ENCODE measurements around the gene SLC38A10. TPM values are rescaled to one million over a fixed set of nuclear protein-coding genes. Genes with fewer than 3 reads are reported as not detected.

SLC38A10 gene
- total and polyA plus RNA-seq, 7 donors: 7.8 to 88.7 (median 37.9) TPM

- Histone ChIP-seq H3K27me3 (no peaks in the 10 kb centered on the region), H3K4me3 (no peak overlapping the region), H3K27ac (no peak overlapping the region), H3K4me1 (no peaks in the 10 kb centered on the region), H3K9me3 (no peaks in the 10 kb centered on the region), H3K36me3 (no peaks in the 10 kb centered on the region)
- intact Hi-C loops (cut with DNase I): no loop called here
- no peak for TF ChIP-seq POLR2A (IDR thresholded peaks at IDR 0.05)
- TF ChIP-seq, protein P1, sequence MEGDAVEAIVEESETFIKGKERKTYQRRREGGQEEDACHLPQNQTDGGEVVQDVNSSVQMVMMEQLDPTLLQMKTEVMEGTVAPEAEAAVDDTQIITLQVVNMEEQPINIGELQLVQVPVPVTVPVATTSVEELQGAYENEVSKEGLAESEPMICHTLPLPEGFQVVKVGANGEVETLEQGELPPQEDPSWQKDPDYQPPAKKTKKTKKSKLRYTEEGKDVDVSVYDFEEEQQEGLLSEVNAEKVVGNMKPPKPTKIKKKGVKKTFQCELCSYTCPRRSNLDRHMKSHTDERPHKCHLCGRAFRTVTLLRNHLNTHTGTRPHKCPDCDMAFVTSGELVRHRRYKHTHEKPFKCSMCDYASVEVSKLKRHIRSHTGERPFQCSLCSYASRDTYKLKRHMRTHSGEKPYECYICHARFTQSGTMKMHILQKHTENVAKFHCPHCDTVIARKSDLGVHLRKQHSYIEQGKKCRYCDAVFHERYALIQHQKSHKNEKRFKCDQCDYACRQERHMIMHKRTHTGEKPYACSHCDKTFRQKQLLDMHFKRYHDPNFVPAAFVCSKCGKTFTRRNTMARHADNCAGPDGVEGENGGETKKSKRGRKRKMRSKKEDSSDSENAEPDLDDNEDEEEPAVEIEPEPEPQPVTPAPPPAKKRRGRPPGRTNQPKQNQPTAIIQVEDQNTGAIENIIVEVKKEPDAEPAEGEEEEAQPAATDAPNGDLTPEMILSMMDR (IDR thresholded peaks at IDR 0.05): no peak
- no peak for TF ChIP-seq EP300 (IDR thresholded peaks at IDR 0.05)
- WGBS, 2 donors: 90 to 94% methylated on average over 8 of the region's 8 CpGs
- no peak for DNase-seq
Measured at GRCh38 chr17:81213978-81214377, 81.1 kb downstream of the SLC38A10 start.

- no peak overlapping the region for H3K27ac ChIP-seq
- peaks cover 0 to 5% (median 0%) of the 10 kb centered on the region in 4 donors for H3K36me3 ChIP-seq
- no peak overlapping the region for H3K4me3 ChIP-seq
- no peaks in the 10 kb centered on the region for H3K9me3 ChIP-seq
- TF ChIP-seq, protein P1 (IDR thresholded peaks at IDR 0.05): no peak
- intact Hi-C loops (cut with DNase I): no loop called here
- 88 to 96% methylated on average over 9 of the region's 9 CpGs for WGBS, 2 donors
- no peak for DNase-seq
- no peaks in the 10 kb centered on the region for H3K4me1 ChIP-seq
- H3K27me3 ChIP-seq: no peaks in the 10 kb centered on the region
Measured at GRCh38 chr17:81212365-81212764, 82.7 kb downstream of the SLC38A10 start.

DNA sequence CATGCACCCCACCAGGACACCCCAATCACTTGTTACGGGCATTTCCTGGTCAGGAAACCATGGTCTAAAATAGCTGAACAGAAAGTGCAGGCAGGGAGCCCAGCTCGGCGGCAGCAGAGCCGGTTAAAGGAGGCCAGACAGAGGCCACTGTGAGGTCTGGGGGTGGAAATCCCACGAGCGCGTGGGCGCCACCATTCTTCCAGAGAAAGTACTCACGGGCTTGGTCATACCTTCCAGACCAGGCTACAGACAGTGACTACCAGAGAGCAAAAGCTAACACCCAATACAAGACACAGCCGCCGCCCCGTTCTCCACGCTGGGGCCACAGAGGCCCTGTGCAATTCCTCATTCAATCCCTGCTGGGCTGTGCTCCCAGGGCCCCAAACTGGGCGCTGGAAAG, 84.2 kb downstream of the SLC38A10 start:
- no peak for DNase-seq
- H3K27me3 ChIP-seq: no peaks in the 10 kb centered on the region
- no peak overlapping the region for H3K27ac ChIP-seq
- no peaks in the 10 kb centered on the region for H3K9me3 ChIP-seq
- no peak for TF ChIP-seq EP300 (IDR thresholded peaks at IDR 0.05)
- no peak for TF ChIP-seq POLR2A (IDR thresholded peaks at IDR 0.05)
- TF ChIP-seq, protein P1 (IDR thresholded peaks at IDR 0.05): no peak
- TF ChIP-seq POLR2AphosphoS5 (IDR thresholded peaks at IDR 0.05): no peak
- H3K36me3 ChIP-seq: peaks cover 0 to 5% (median 0%) of the 10 kb centered on the region in 4 donors
- 71 to 82% methylated on average over 14 of the region's 14 CpGs for WGBS, 2 donors
- no peak overlapping the region for H3K4me3 ChIP-seq
- H3K4me1 ChIP-seq: no peaks in the 10 kb centered on the region
- intact Hi-C loops (cut with DNase I): no loop called here

DNA sequence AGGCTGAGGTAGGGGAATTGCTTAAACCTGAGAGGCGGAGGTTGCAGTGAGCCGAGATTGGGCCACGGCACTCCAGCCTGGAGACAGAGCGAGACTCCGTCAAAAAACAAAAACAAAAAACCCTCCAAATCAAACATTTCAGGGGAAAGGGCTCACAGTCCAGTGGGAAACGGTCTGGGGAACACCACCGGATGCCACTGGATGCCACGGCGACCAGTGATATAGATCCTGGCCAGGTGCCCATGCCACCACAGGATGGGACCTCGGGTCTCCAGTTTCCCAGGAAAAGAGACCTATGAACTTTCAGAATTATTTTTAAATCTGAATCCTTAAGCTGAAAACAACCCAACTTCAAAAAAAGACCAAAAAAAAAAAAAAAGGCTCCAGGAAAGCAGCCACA, 84.6 kb downstream of the SLC38A10 start:
- H3K4me1 ChIP-seq: no peaks in the 10 kb centered on the region
- H3K4me3 ChIP-seq: no peak overlapping the region
- H3K36me3 ChIP-seq: peaks cover 0 to 5% (median 0%) of the 10 kb centered on the region in 4 donors
- H3K27ac ChIP-seq: no peak overlapping the region
- H3K27me3 ChIP-seq: no peaks in the 10 kb centered on the region
- no peaks in the 10 kb centered on the region for H3K9me3 ChIP-seq
- DNase-seq: no peak
- WGBS, 2 donors: 84 to 90% methylated on average over 10 of the region's 10 CpGs
- intact Hi-C loops (cut with DNase I): no loop called here
- TF ChIP-seq EP300 (IDR thresholded peaks at IDR 0.05) (no peak), POLR2AphosphoS5 (IDR thresholded peaks at IDR 0.05) (no peak), POLR2A (IDR thresholded peaks at IDR 0.05) (no peak)
- TF ChIP-seq, protein P1 (IDR thresholded peaks at IDR 0.05): no peak

- H3K4me1 ChIP-seq: no peaks in the 10 kb centered on the region
- peaks cover 0 to 5% (median 0%) of the 10 kb centered on the region in 4 donors for H3K36me3 ChIP-seq
- no peak for DNase-seq
- no peak overlapping the region for H3K4me3 ChIP-seq
- intact Hi-C loops (cut with DNase I): no loop called here
- TF ChIP-seq POLR2AphosphoS5 (IDR thresholded peaks at IDR 0.05) (no peak), EP300 (IDR thresholded peaks at IDR 0.05) (no peak), POLR2A (IDR thresholded peaks at IDR 0.05) (no peak)
- TF ChIP-seq, protein P1 (IDR thresholded peaks at IDR 0.05): no peak
- H3K27ac ChIP-seq: no peak overlapping the region
- no peaks in the 10 kb centered on the region for H3K27me3 ChIP-seq
- no peaks in the 10 kb centered on the region for H3K9me3 ChIP-seq
- WGBS, 2 donors: 97 to 98% methylated on average over 16 of the region's 16 CpGs
Measured at GRCh38 chr17:81209141-81209540, 86.0 kb downstream of the SLC38A10 start.
